Smooth muscle cell (in vitro differentiated cells): ENCODE results near the gene SLC6A4. TPM values are rescaled to one million over a fixed set of nuclear protein-coding genes. Genes with fewer than 3 reads are reported as not detected.

Experiments
- DNase-seq: peaks from one replicate; lab custom pipeline; 2025; ENCODE audit not compliant: unreplicated experiment; lab: John Stamatoyannopoulos, UW
- H2AFZ ChIP-seq: fragments of 200-600 bp; sonication (generic); 2 replicates; pipeline ENCODE4 v1.6.0; 2016; ENCODE audit warnings: antibody characterized with exemption, low read depth, mild to moderate bottlenecking
- H3F3A ChIP-seq: fragments of 200-600 bp; sonication (generic); 2 replicates; pipeline ENCODE4 v1.6.0; 2017; ENCODE audit warnings: antibody characterized with exemption, low read depth
- H3K27ac ChIP-seq: fragments of 200-600 bp; sonication (generic); 2 replicates; pipeline ENCODE4 v1.5.1; 2016; ENCODE audit warnings: low read depth, mild to moderate bottlenecking
- H3K27me3 ChIP-seq: fragments of 200-600 bp; sonication (generic); 2 replicates; pipeline ENCODE4 v1.6.1; 2016; ENCODE audit warnings: low read depth, mild to moderate bottlenecking
- H3K36me3 ChIP-seq: fragments of 200-600 bp; sonication (generic); 2 replicates; pipeline ENCODE4 v1.5.1; 2016; ENCODE audit warnings: low read depth
- H3K4me1 ChIP-seq: fragments of 200-600 bp; sonication (generic); 2 replicates; pipeline ENCODE4 v1.5.1; 2016; ENCODE audit warnings: low read depth
- H3K4me2 ChIP-seq: fragments of 200-600 bp; sonication (generic); 2 replicates; pipeline ENCODE4 v1.6.0; 2016; ENCODE audit warnings: mild to moderate bottlenecking
- H3K4me3 ChIP-seq: fragments of 200-600 bp; sonication (generic); 2 replicates; pipeline ENCODE4 v1.5.1; 2016; ENCODE audit warnings: mild to moderate bottlenecking
- H3K79me2 ChIP-seq: fragments of 200-600 bp; sonication (generic); 2 replicates; pipeline ENCODE4 v1.6.0; 2016; ENCODE audit warnings: low read depth, mild to moderate bottlenecking
- H3K9ac ChIP-seq: fragments of 200-600 bp; sonication (generic); 2 replicates; pipeline ENCODE4 v1.6.0; 2016; ENCODE audit warnings: low read depth
- H3K9me3 ChIP-seq: fragments of 200-600 bp; sonication (generic); replicated peaks from 2 replicates; pipeline ENCODE4 v1.5.1; 2016; ENCODE audit warnings: low read depth
- H4K20me1 ChIP-seq: fragments of 200-600 bp; sonication (generic); 2 replicates; pipeline ENCODE4 v1.6.0; 2016; ENCODE audit warnings: low read depth
- WGBS: methylation state at CpG from one replicate; pipeline ENCODE4 v1.1.7; 2016; ENCODE audit warnings: low lambda C conversion rate; 5-methylcytosine and 5-hydroxymethylcytosine counted together
- polyA plus RNA-seq: library from polyadenylated mRNA; unstranded; fragments of >200 nt; fragmentation: Nextera tagmentation; extraction: Ambion mirVana; gene quantifications from 2 replicates; pipeline ENCODE4 v1.2.1, GENCODE V29; 2016
- total RNA-seq: library from RNA; depleted of rRNA; stranded (reverse); fragments of >200 nt; gene quantifications from 2 replicates; pipeline ENCODE4 v1.2.3, GENCODE V29; 2014
- TF ChIP-seq, protein P1 (sequence below): fragments of 200-600 bp; sonication (generic); IDR thresholded peaks from 2 replicates; pipeline ENCODE4 v1.5.1; 2017; ENCODE audit warnings: borderline replicate concordance, mild to moderate bottlenecking, antibody characterized with exemption; ENCODE audit not compliant: insufficient read depth, poor library complexity, severe bottlenecking

The SLC6A4 gene
- total and polyA plus RNA-seq, 2 experiments from 2014 or later: 0.11 to 0.49 TPM

- no peaks in the 10 kb centered on the region for H3K4me1 ChIP-seq
- H3K9ac ChIP-seq: no peak overlapping the region
- DNase-seq: no peak
- H3K9me3 ChIP-seq: no peaks in the 10 kb centered on the region
- no peaks in the 10 kb centered on the region for H4K20me1 ChIP-seq
- no peak overlapping the region for H3K27ac ChIP-seq
- no peaks in the 10 kb centered on the region for H3K79me2 ChIP-seq
- H2AFZ ChIP-seq: no peak overlapping the region
- TF ChIP-seq, protein P1, sequence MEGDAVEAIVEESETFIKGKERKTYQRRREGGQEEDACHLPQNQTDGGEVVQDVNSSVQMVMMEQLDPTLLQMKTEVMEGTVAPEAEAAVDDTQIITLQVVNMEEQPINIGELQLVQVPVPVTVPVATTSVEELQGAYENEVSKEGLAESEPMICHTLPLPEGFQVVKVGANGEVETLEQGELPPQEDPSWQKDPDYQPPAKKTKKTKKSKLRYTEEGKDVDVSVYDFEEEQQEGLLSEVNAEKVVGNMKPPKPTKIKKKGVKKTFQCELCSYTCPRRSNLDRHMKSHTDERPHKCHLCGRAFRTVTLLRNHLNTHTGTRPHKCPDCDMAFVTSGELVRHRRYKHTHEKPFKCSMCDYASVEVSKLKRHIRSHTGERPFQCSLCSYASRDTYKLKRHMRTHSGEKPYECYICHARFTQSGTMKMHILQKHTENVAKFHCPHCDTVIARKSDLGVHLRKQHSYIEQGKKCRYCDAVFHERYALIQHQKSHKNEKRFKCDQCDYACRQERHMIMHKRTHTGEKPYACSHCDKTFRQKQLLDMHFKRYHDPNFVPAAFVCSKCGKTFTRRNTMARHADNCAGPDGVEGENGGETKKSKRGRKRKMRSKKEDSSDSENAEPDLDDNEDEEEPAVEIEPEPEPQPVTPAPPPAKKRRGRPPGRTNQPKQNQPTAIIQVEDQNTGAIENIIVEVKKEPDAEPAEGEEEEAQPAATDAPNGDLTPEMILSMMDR: no peak
- no peak overlapping the region for H3K4me2 ChIP-seq
- H3K27me3 ChIP-seq: no peaks in the 10 kb centered on the region
- no peaks in the 10 kb centered on the region for H3F3A ChIP-seq
- H3K36me3 ChIP-seq: no peaks in the 10 kb centered on the region
- no peak overlapping the region for H3K4me3 ChIP-seq
- WGBS: 96% methylated on average over 7 of the region's 7 CpGs
These were observed 11.0 kb upstream of the SLC6A4 start for GRCh38 chr17:30246460-30246859.

DNA sequence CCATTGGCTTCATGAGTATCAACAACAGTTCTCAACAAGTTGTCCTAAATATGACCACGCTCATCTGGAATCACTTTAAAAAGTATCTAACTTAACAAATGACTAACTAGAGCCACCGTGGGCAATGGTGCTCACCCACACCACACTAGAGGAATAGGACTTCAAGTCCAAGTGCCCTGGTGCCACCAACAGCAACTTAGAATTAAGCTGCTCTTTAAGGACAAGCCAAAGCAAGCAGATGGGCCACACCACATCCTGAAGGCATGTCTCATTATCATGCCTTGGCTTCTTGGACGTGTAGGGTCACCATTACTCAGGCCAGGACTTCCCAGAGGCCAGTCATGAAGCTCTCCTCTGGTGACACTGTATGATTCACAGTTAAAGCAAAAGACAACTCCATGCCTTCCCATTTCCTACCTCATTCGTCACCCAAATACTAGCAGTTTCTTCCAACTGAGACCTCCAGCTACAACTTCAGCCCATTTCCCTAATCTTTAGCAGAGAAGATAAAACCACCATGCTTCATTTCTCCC lies 9.4 kb upstream of the SLC6A4 start:
- Histone ChIP-seq H3K27ac (no peak overlapping the region), H2AFZ (no peak overlapping the region), H3F3A (no peaks in the 10 kb centered on the region), H3K4me2 (no peak overlapping the region), H3K9me3 (no peaks in the 10 kb centered on the region), H3K79me2 (no peaks in the 10 kb centered on the region), H3K4me3 (no peak overlapping the region), H3K4me1 (no peaks in the 10 kb centered on the region), H3K9ac (no peak overlapping the region), H4K20me1 (no peaks in the 10 kb centered on the region), H3K27me3 (peaks cover 4% of the 10 kb centered on the region), H3K36me3 (no peaks in the 10 kb centered on the region)
- WGBS: 55% methylated on average over 4 of the region's 4 CpGs
- DNase-seq: no peak
- TF ChIP-seq, protein P1: no peak

DNA sequence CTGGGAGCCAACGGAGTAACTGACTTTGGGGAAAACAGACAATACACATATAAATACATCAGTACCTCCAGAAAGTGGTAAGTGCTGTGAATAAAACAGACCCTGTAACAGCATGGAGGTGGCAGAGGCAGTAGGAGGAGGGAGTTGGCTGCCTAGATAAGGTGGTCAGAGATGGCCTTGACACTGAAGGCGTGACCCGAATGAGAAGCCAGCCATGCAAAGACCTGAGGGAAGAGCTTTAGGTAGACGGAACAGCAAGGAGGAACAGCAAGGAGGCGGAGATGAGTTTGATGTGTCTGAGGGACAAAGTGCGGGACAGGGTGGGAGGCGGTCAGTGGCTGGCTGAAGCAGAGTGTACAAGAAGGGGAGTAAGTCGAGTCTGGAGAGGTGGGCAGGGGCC lies 8.1 kb upstream of the SLC6A4 start:
- Histone ChIP-seq H3K79me2 (no peaks in the 10 kb centered on the region), H3K4me1 (no peaks in the 10 kb centered on the region), H3K9me3 (no peaks in the 10 kb centered on the region), H3K27me3 (peaks cover 17% of the 10 kb centered on the region), H3F3A (no peaks in the 10 kb centered on the region), H3K36me3 (no peaks in the 10 kb centered on the region), H3K9ac (no peak overlapping the region), H2AFZ (no peak overlapping the region), H4K20me1 (no peaks in the 10 kb centered on the region), H3K4me3 (no peak overlapping the region), H3K27ac (no peak overlapping the region), H3K4me2 (no peak overlapping the region)
- DNase-seq: no peak
- TF ChIP-seq, protein P1: no peak
- WGBS: 90% methylated on average over 8 of the region's 8 CpGs

DNA sequence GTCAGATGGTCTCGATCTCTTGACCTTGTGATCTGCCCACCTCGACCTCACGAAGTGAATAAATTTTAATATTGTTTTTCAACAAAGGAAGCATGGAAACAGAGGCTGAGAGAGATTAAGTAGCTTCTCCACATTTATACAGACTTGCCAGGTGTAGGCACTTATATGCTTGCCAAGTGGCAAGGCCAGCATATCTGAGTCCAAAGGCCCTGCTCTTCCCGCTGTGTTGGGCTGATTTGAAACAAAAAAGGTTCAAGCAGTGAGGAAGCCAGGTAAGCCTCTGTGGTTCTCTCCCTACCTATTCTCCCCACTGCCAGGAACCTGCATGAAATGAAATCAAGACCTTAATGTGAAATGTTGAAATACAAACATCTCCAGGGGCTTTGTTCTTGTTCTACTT lies 7.5 kb upstream of the SLC6A4 start:
- no peaks in the 10 kb centered on the region for H3K4me1 ChIP-seq
- WGBS: 98% methylated on average over 4 of the region's 4 CpGs
- no peaks in the 10 kb centered on the region for H3F3A ChIP-seq
- no peak overlapping the region for H3K9ac ChIP-seq
- H3K27me3 ChIP-seq: peaks cover 23% of the 10 kb centered on the region
- TF ChIP-seq, protein P1: no peak
- H3K27ac ChIP-seq: no peak overlapping the region
- H4K20me1 ChIP-seq: no peaks in the 10 kb centered on the region
- no peak overlapping the region for H2AFZ ChIP-seq
- H3K4me3 ChIP-seq: no peak overlapping the region
- H3K79me2 ChIP-seq: no peaks in the 10 kb centered on the region
- no peaks in the 10 kb centered on the region for H3K9me3 ChIP-seq
- no peaks in the 10 kb centered on the region for H3K36me3 ChIP-seq
- no peak overlapping the region for H3K4me2 ChIP-seq
- DNase-seq: no peak
